PC-3 (cell line): ENCODE data around the gene OR2M4. TPM values are rescaled to one million over a fixed set of nuclear protein-coding genes. Genes with fewer than 3 reads are reported as not detected.
"Not testable (repeated sequence)": the region's sequence is repeated elsewhere in the genome, so short reads cannot be mapped to it uniquely, and the experiment has no call there.

ENCODE experiments used
- ATAC-seq: fragments of 200-7000 bp; cut with Tn5 transposase; 2 replicates; pipeline ENCODE4 v1.9.1; 2020; ENCODE audit warnings: mild to moderate bottlenecking, moderate library complexity
- BruUV-seq: library from RNA; stranded (reverse); fragments of 400-500 nt; replicated peaks from 2 replicates; lab custom pipeline; 2021; lab: Mats Ljungman, UMichigan
- CTCF ChIA-PET: fragments of 300-600 bp; sonication (Branson Sonifier 250); formaldehyde crosslinking; loops from one replicate; lab custom pipeline; 2022; ENCODE audit warnings: antibody characterized with exemption; lab: Charles Lee
- POLR2A ChIA-PET: fragments of 300-600 bp; sonication (Branson Sonifier 250); formaldehyde crosslinking; loops from one replicate; lab custom pipeline; 2022; ENCODE audit warnings: antibody characterized with exemption; ENCODE audit not compliant: unreplicated experiment; lab: Charles Lee
- DNase-seq: peaks from one replicate; pipeline ENCODE4 v3.0.0-alpha.2; 2015
- H2AFZ ChIP-seq: fragments of 300-600 bp; sonication (generic); 2 replicates; pipeline ENCODE4 v1.6.0; 2016; ENCODE audit warnings: antibody characterized with exemption, low read length
- H3F3A ChIP-seq: fragments of 300-600 bp; sonication (generic); one replicate; pipeline ENCODE4 v1.6.0; 2017; ENCODE audit warnings: antibody characterized with exemption, low read length, control low read depth, mild to moderate bottlenecking; ENCODE audit not compliant: unreplicated experiment
- H3K27ac ChIP-seq: fragments of 300-600 bp; sonication (generic); 2 replicates; pipeline ENCODE4 v1.5.1; 2016; ENCODE audit warnings: mild to moderate bottlenecking, low read length
- H3K27me3 ChIP-seq: fragments of 300-600 bp; sonication (generic); 2 replicates; pipeline ENCODE4 v1.6.1; 2016; ENCODE audit warnings: low read length, mixed read lengths
- H3K36me3 ChIP-seq: fragments of 300-600 bp; sonication (generic); 2 replicates; pipeline ENCODE4 v1.6.1; 2016; ENCODE audit warnings: low read depth, mixed run types, low read length, mixed read lengths
- H3K4me1 ChIP-seq: fragments of 300-600 bp; sonication (generic); 2 replicates; pipeline ENCODE4 v1.5.1; 2016; ENCODE audit warnings: low read length; ENCODE audit not compliant: insufficient read depth
- H3K4me2 ChIP-seq: fragments of 300-600 bp; sonication (generic); 2 replicates; pipeline ENCODE4 v1.6.0; 2016; ENCODE audit warnings: low read length
- H3K4me3 ChIP-seq: fragments of 300-600 bp; sonication (generic); 2 replicates; pipeline ENCODE4 v1.5.1; 2016; ENCODE audit warnings: mild to moderate bottlenecking, low read length, mixed read lengths
- H3K79me2 ChIP-seq: fragments of 300-600 bp; sonication (generic); 2 replicates; pipeline ENCODE4 v1.6.1; 2017; ENCODE audit warnings: low read length, mixed read lengths
- H3K9ac ChIP-seq: fragments of 300-600 bp; sonication (generic); 2 replicates; pipeline ENCODE4 v1.6.0; 2016; ENCODE audit warnings: mild to moderate bottlenecking, low read length
- H3K9me2 ChIP-seq: fragments of 300-600 bp; sonication (generic); replicated peaks from 2 replicates; pipeline ENCODE4 v1.6.1; 2016; ENCODE audit warnings: mixed run types, low read length, mixed read lengths
- H3K9me3 ChIP-seq: fragments of 300-600 bp; sonication (generic); 2 replicates; pipeline ENCODE4 v1.6.1; 2016; ENCODE audit warnings: low read length, mixed read lengths
- H4K20me1 ChIP-seq: fragments of 300-600 bp; sonication (generic); 2 replicates; pipeline ENCODE4 v1.6.1; 2016; ENCODE audit warnings: low read length, mixed read lengths
- EZH2 ChIP-seq: fragments of 300-600 bp; sonication (generic); IDR thresholded peaks from one replicate; pipeline ENCODE4 v1.6.1; 2017; ENCODE audit warnings: antibody characterized with exemption, mild to moderate bottlenecking, low read length; ENCODE audit not compliant: unreplicated experiment
- EZH2phosphoT487 ChIP-seq: fragments of 300-600 bp; sonication (generic); IDR thresholded peaks from 2 replicates; pipeline ENCODE4 v1.6.1; 2018; ENCODE audit warnings: mild to moderate bottlenecking, antibody characterized with exemption, low read length, borderline replicate concordance
- intact Hi-C: fragments of 100-400 bp; cut with micrococcal nuclease; formaldehyde crosslinking; loops from 2 replicates; pipeline ENCODE4 v1.9.0; 2023
- total RNA-seq: library from RNA; depleted of rRNA; stranded (reverse); fragments of >200 nt; gene quantifications from 2 replicates; pipeline ENCODE4 v1.2.3, GENCODE V29; 2014
- TF ChIP-seq, protein P1 (sequence below): fragments of 300-600 bp; sonication (generic); conservative IDR thresholded peaks from 2 replicates; pipeline ENCODE4 v1.5.1; 2017; ENCODE audit warnings: antibody characterized with exemption, low read depth, mild to moderate bottlenecking, low read length

Gene OR2M4
- total RNA-seq, 1 experiment from 2014 or later, result not detected

DNA sequence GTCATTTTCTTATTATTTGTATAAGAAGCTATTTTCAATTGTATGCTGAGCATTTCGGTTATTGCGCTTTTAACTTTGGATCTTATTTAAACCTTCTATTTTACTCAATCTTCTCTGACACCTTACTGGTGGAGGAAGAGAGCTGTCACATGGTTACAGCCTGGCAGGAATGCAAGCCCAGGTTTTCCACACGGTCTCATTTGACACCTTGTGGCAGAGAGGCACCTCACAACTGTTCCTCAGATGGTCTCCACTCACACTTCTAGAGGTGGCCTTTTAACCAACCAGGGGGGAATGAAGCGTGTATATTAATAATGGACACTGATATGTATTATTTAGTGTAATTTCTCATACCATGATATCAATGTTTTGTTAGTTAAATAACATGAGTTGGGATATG is 37.0 kb downstream of the OR2M4 start:
- Histone ChIP-seq H3K4me1 (no peaks in the 10 kb centered on the region), H3K9ac (no peak overlapping the region), H3K36me3 (no peaks in the 10 kb centered on the region), H2AFZ (no peak overlapping the region), H3K9me3 (no peaks in the 10 kb centered on the region), H3K9me2 (no peaks in the 10 kb centered on the region), H3K27ac (no peak overlapping the region), H3K4me3 (no peak overlapping the region), H3K4me2 (no peak overlapping the region), H4K20me1 (no peaks in the 10 kb centered on the region), H3F3A (no peaks in the 10 kb centered on the region), H3K79me2 (no peaks in the 10 kb centered on the region), H3K27me3 (no peaks in the 10 kb centered on the region)
- CTCF ChIA-PET, result no interaction called here
- DNase-seq (peak; percentile 52), ATAC-seq (peak; percentile 83)
- POLR2A ChIA-PET, result no interaction called here
- BruUV-seq, result no TSS peak
- intact Hi-C loops, result loop anchor here (1.0 kb wide), 2 partner anchors 221 to 331 kb away; no protein-coding TSS in a partner anchor
- TF ChIP-seq EZH2 (no peak), EZH2phosphoT487 (no peak)
- TF ChIP-seq, protein P1, sequence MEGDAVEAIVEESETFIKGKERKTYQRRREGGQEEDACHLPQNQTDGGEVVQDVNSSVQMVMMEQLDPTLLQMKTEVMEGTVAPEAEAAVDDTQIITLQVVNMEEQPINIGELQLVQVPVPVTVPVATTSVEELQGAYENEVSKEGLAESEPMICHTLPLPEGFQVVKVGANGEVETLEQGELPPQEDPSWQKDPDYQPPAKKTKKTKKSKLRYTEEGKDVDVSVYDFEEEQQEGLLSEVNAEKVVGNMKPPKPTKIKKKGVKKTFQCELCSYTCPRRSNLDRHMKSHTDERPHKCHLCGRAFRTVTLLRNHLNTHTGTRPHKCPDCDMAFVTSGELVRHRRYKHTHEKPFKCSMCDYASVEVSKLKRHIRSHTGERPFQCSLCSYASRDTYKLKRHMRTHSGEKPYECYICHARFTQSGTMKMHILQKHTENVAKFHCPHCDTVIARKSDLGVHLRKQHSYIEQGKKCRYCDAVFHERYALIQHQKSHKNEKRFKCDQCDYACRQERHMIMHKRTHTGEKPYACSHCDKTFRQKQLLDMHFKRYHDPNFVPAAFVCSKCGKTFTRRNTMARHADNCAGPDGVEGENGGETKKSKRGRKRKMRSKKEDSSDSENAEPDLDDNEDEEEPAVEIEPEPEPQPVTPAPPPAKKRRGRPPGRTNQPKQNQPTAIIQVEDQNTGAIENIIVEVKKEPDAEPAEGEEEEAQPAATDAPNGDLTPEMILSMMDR, result peak; percentile 39; the same call in 1 of the 2 replicates

DNA sequence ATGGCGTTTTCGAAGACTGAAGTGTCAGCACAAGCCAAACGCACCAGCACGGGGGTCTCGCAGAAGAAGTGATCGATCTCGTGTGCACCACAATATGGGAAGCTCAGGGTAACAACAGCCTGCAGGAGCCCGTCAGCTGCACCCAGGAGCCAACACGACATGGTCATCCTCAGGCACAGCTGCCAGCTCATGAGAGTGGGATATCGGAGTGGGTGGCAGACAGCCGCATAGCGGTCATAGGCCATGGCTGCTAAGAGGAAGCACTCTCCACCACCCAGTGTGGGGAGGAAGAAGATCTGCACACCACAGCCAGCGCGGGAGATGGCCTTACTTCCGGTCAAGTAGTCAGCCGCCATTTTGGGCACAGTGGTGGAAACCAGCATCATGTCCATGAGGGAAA is 42.0 kb downstream of the OR2M4 start:
- CTCF ChIA-PET, result not testable (repeated sequence)

DNA sequence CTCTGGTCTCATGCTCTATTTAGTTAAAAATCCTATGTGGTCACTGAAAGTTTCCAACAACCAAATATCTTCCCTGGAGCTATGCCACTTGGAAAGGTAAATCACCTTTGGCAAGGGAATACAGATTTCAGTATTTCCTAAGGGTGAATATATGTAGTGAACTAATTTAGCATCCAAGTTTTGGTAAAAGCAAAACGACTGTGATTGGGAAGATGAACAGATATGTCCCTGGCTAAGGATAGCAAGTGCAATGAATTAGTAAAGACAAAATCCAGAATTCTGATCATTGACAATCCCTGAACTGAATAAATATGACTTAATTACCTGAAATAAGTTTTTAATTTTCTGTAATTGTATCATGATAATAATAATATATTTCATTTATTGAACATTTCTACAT is 46.7 kb downstream of the OR2M4 start, which contains the start of gene OR2T33:
OR2T33 (minus strand) TSS at position 101 of the 400 bp plus-strand sequence. CDS start 4,162 bp downstream, outside the sequence.
- H3K27ac ChIP-seq, result no peak within 1 kb of the TSS
- no peaks in the 10 kb centered on the region for H3K9me2 ChIP-seq
- intact Hi-C loops, result no loop called here
- no peaks in the 10 kb centered on the region for H3F3A ChIP-seq
- BruUV-seq, result no TSS peak
- peaks cover 8% of the 10 kb centered on the region; the same call in 1 of the 2 replicates for H3K27me3 ChIP-seq
- H3K9ac ChIP-seq, result no peak within 1 kb of the TSS
- DNase-seq, result no peak
- peaks cover 14% of the 10 kb centered on the region; the same call in 1 of the 2 replicates for H3K9me3 ChIP-seq
- no peak for ATAC-seq
- CTCF ChIA-PET, result no interaction called here
- no peak within 1 kb of the TSS for H3K4me3 ChIP-seq
- H3K4me2 ChIP-seq, result no peak within 1 kb of the TSS
- POLR2A ChIA-PET, result no interaction called here
- H4K20me1 ChIP-seq, result no peaks in the 10 kb centered on the region
- TF ChIP-seq EZH2 (no peak), EZH2phosphoT487 (no peak)
- TF ChIP-seq, protein P1, result no peak
- H3K36me3 ChIP-seq, result no peaks in the 10 kb centered on the region
- no peak within 1 kb of the TSS for H2AFZ ChIP-seq
- H3K79me2 ChIP-seq, result no peaks in the 10 kb centered on the region
- H3K4me1 ChIP-seq, result no peaks in the 10 kb centered on the region

More for the DNA sequence above, 42.0 kb downstream of the OR2M4 start:
- intact Hi-C loops, H3K9ac ChIP-seq, BruUV-seq, H3K36me3 ChIP-seq, H3K4me3 ChIP-seq, H3K4me2 ChIP-seq, H3F3A ChIP-seq, H2AFZ ChIP-seq, H3K4me1 ChIP-seq, POLR2A ChIA-PET, DNase-seq, H3K27me3 ChIP-seq, H3K9me2 ChIP-seq, H3K27ac ChIP-seq, H3K79me2 ChIP-seq, H3K9me3 ChIP-seq, ATAC-seq, H4K20me1 ChIP-seq: not testable (repeated sequence)
